Body of pancreas (tissue), 4 donors: Measurements from ENCODE around the gene C11orf91.
"Not testable (repeated sequence)": the region's sequence is repeated elsewhere in the genome, so short reads cannot be mapped to it uniquely, and the experiment has no call there.

Source experiments
- POLR2A ChIP-seq, 3 donors: fragments of 450-650 bp; IDR thresholded peaks; one replicate each; pipeline ENCODE4 v1.6.1; 2016; ENCODE audit warnings: antibody characterized with exemption in 3 of 3, mild to moderate bottlenecking in 2 of 3
- TF ChIP-seq, protein P1 (sequence below), 7 experiments: fragments of 450-650 bp in 4 of 7; fragments of 200-600 bp in 3 of 7; sonication (generic) in 3 of 7; IDR thresholded peaks; one replicate each; pipeline ENCODE4 v1.5.1; 2016 to 2019; ENCODE audit warnings: antibody characterized with exemption in 7 of 7

DNA sequence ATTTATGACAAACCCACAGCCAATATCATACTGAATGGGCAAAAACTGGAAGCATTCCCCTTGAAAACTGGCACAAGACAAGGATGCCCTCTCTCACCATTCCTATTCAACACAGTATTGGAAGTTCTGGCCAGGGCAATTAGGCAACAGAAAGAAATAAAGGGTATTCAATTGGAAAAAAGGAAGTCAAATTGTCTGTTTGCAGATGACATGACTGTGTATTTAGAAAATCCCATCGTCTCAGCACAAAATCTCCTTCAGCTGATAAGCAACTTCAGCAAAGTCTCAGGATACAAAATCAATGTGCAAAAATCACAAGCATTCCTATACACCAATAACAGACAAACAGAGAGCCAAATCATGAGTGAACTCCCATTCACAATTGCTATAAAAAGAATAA is 26.9 kb upstream of the C11orf91 start:
- TF ChIP-seq, protein P1, sequence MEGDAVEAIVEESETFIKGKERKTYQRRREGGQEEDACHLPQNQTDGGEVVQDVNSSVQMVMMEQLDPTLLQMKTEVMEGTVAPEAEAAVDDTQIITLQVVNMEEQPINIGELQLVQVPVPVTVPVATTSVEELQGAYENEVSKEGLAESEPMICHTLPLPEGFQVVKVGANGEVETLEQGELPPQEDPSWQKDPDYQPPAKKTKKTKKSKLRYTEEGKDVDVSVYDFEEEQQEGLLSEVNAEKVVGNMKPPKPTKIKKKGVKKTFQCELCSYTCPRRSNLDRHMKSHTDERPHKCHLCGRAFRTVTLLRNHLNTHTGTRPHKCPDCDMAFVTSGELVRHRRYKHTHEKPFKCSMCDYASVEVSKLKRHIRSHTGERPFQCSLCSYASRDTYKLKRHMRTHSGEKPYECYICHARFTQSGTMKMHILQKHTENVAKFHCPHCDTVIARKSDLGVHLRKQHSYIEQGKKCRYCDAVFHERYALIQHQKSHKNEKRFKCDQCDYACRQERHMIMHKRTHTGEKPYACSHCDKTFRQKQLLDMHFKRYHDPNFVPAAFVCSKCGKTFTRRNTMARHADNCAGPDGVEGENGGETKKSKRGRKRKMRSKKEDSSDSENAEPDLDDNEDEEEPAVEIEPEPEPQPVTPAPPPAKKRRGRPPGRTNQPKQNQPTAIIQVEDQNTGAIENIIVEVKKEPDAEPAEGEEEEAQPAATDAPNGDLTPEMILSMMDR (IDR thresholded peaks at IDR 0.05): not testable (repeated sequence)
- TF ChIP-seq POLR2A (IDR thresholded peaks at IDR 0.05): not testable (repeated sequence)
